GM18517 (cell line): Measurements from ENCODE around the gene PLA2G1B.

Source experiments
- ATAC-seq: cut with Tn5 transposase; IDR thresholded peaks from one replicate; pipeline ENCODE4 v1.9.1; 2021; ENCODE audit warnings: mild to moderate bottlenecking, moderate library complexity; ENCODE audit not compliant: unreplicated experiment

The PLA2G1B gene

DNA sequence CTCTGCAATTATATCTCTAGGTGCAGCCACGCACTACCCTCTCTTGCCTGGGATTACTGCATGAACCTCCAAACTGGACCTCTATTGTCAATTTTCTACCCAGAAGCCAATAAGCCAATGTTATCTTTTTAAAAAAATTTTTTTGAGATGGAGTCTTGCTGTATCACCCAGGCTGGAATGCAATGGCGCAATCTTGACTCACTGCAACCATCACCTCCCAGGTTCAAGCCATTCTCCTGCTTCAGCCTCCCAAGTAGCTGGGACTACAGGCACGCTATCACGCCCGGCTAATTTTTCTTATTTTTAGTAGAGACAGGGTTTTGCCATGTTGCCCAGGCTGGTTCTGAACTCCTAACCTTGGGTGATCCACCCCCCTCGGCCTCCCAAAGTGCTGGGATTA lies 50.8 kb downstream of the PLA2G1B start:
- no peak for ATAC-seq
